Embryonic facial prominence (tissue), 1 donor: ENCODE results near the gene BUB1B.

Experiments used
- DNase-seq: peaks from one replicate; pipeline ENCODE4 v3.0.0-alpha.2; 2016; ENCODE audit errors: extremely low spot score

Gene BUB1B

GRCh38 chr15:40182358-40183029 lies 21.6 kb downstream of the BUB1B start:
- DNase-seq, result no peak

GRCh38 chr15:40183636-40184463 lies 23.0 kb downstream of the BUB1B start:
- DNase-seq, result no peak

GRCh38 chr15:40190591-40190990 lies 29.7 kb downstream of the BUB1B start:
- no peak for DNase-seq

GRCh38 chr15:40192942-40193341 lies 32.1 kb downstream of the BUB1B start:
- no peak for DNase-seq

GRCh38 chr15:40197434-40197833 lies 36.6 kb downstream of the BUB1B start:
- no peak for DNase-seq

- no peak for DNase-seq
These were observed 37.7 kb downstream of the BUB1B start for GRCh38 chr15:40198355-40199085.

GRCh38 chr15:40204100-40204499 lies 43.2 kb downstream of the BUB1B start:
- DNase-seq, result no peak

- DNase-seq, result peak; percentile 33
These were observed 56.4 kb downstream of the BUB1B start for GRCh38 chr15:40217166-40217824.

GRCh38 chr15:40219801-40220200 lies 58.9 kb downstream of the BUB1B start:
- no peak for DNase-seq

GRCh38 chr15:40222131-40222530 lies 61.3 kb downstream of the BUB1B start:
- no peak for DNase-seq

GRCh38 chr15:40226736-40227135 lies 65.9 kb downstream of the BUB1B start:
- no peak for DNase-seq

- no peak for DNase-seq
These were observed 68.4 kb downstream of the BUB1B start for GRCh38 chr15:40229316-40229715.

- no peak for DNase-seq
These were observed 69.1 kb downstream of the BUB1B start for GRCh38 chr15:40229956-40230355.

- no peak for DNase-seq
These were observed 71.8 kb downstream of the BUB1B start for GRCh38 chr15:40232625-40233070.

- no peak for DNase-seq
These were observed 73.1 kb downstream of the BUB1B start for GRCh38 chr15:40233727-40234577.

GRCh38 chr15:40234783-40235182 lies 73.9 kb downstream of the BUB1B start:
- DNase-seq, result no peak

GRCh38 chr15:40235201-40235885 lies 74.5 kb downstream of the BUB1B start:
- no peak for DNase-seq

GRCh38 chr15:40238532-40239403 lies 77.9 kb downstream of the BUB1B start, which contains the start of gene PAK6:
TSS of gene PAK6 (plus strand) at chr15:40239063. CDS start at chr15:40264786, 25,723 bp downstream.
- DNase-seq, result peak; percentile 41

- DNase-seq, result no peak
These were observed 78.5 kb downstream of the BUB1B start for GRCh38 chr15:40239404-40239692.
